H9 (cell line): ENCODE measurements around the gene VRK2. TPM values are rescaled to one million over a fixed set of nuclear protein-coding genes. Genes with fewer than 3 reads are reported as not detected.

ENCODE experiments used
- DNase-seq: peaks from one replicate; pipeline ENCODE4 v3.0.0-alpha.2; 2017
- H2AFZ ChIP-seq: one replicate; pipeline ENCODE4 v1.6.1; 2013; ENCODE audit warnings: mild to moderate bottlenecking, low read length, control low read depth, moderate library complexity
- H2AK5ac ChIP-seq: 2 replicates; pipeline ENCODE4 v1.6.1; 2013; ENCODE audit warnings: low read length, control low read depth, mixed read lengths; ENCODE audit not compliant: insufficient read length
- H2BK120ac ChIP-seq: one replicate; pipeline ENCODE4 v1.6.1; 2013; ENCODE audit warnings: low read depth, mild to moderate bottlenecking, low read length, control low read depth, inconsistent platforms; ENCODE audit not compliant: poor library complexity, severe bottlenecking
- H2BK12ac ChIP-seq: 2 replicates; pipeline ENCODE4 v1.6.1; 2013; ENCODE audit warnings: low read length, control low read depth, mixed read lengths, low read depth; ENCODE audit not compliant: insufficient read length
- H2BK15ac ChIP-seq: 2 replicates; pipeline ENCODE4 v1.6.1; 2013; ENCODE audit warnings: low read depth, low read length, control low read depth
- H2BK20ac ChIP-seq: one replicate; pipeline ENCODE4 v1.6.1; 2013; ENCODE audit warnings: low read depth, mild to moderate bottlenecking, low read length, control low read depth, inconsistent platforms; ENCODE audit not compliant: poor library complexity, severe bottlenecking
- H2BK5ac ChIP-seq: 2 replicates; pipeline ENCODE4 v1.6.1; 2013; ENCODE audit warnings: low read length, control low read depth, mixed read lengths; ENCODE audit not compliant: insufficient read length
- H3K14ac ChIP-seq: 2 replicates; pipeline ENCODE4 v1.6.1; 2013; ENCODE audit warnings: low read length, control low read depth; ENCODE audit not compliant: insufficient read depth
- H3K18ac ChIP-seq: 2 replicates; pipeline ENCODE4 v1.6.1; 2013; ENCODE audit warnings: low read depth, mild to moderate bottlenecking, mixed read lengths, low read length, control low read depth; ENCODE audit not compliant: insufficient read length
- H3K23ac ChIP-seq: 2 replicates; pipeline ENCODE4 v1.6.1; 2013; ENCODE audit warnings: low read length, control low read depth, mixed read lengths, low read depth; ENCODE audit not compliant: insufficient read length
- H3K23me2 ChIP-seq: 2 replicates; pipeline ENCODE4 v1.6.1; 2013; ENCODE audit warnings: low read depth, mild to moderate bottlenecking, mixed read lengths, low read length, control low read depth; ENCODE audit not compliant: insufficient read length, poor library complexity, severe bottlenecking
- H3K27ac ChIP-seq: 2 replicates; pipeline ENCODE4 v1.5.1; 2013; ENCODE audit warnings: low read length, control low read depth, mixed read lengths, low read depth; ENCODE audit not compliant: insufficient read length
- H3K27me3 ChIP-seq: 2 replicates; pipeline ENCODE4 v1.6.1; 2013; ENCODE audit warnings: low read length, control low read depth, inconsistent platforms; ENCODE audit not compliant: insufficient read depth
- H3K4ac ChIP-seq: 2 replicates; pipeline ENCODE4 v1.6.1; 2013; ENCODE audit warnings: low read depth, mild to moderate bottlenecking, control low read depth, inconsistent platforms, low read length, moderate library complexity
- H3K4me1 ChIP-seq: 2 replicates; pipeline ENCODE4 v1.6.1; 2013; ENCODE audit warnings: low read length, control low read depth, inconsistent platforms; ENCODE audit not compliant: insufficient read depth
- H3K4me2 ChIP-seq: 2 replicates; pipeline ENCODE4 v1.6.1; 2013; ENCODE audit warnings: low read length, control low read depth, mixed read lengths; ENCODE audit not compliant: insufficient read length, insufficient read depth
- H3K56ac ChIP-seq: 2 replicates; pipeline ENCODE4 v1.6.1; 2013; ENCODE audit warnings: low read depth, mild to moderate bottlenecking, mixed read lengths, low read length, control low read depth; ENCODE audit not compliant: insufficient read length
- H3K79me1 ChIP-seq: 2 replicates; pipeline ENCODE4 v1.6.1; 2013; ENCODE audit warnings: low read depth, mild to moderate bottlenecking, moderate library complexity, low read length, control low read depth, inconsistent platforms; ENCODE audit not compliant: insufficient read depth, poor library complexity, severe bottlenecking
- H3K79me2 ChIP-seq: 2 replicates; pipeline ENCODE4 v1.6.1; 2013; ENCODE audit warnings: low read length, control low read depth, inconsistent platforms; ENCODE audit not compliant: insufficient read depth
- H3K9ac ChIP-seq: 2 replicates; pipeline ENCODE4 v1.6.1; 2013; ENCODE audit warnings: low read length, control low read depth, mixed read lengths; ENCODE audit not compliant: insufficient read length; ENCODE audit errors: extremely low read depth
- H3K9me3 ChIP-seq: one replicate; pipeline ENCODE4 v1.6.1; 2013; ENCODE audit warnings: low read depth, low read length, inconsistent platforms; ENCODE audit not compliant: control insufficient read depth
- H3T11ph ChIP-seq: one replicate; pipeline ENCODE4 v1.6.1; 2013; ENCODE audit warnings: mild to moderate bottlenecking, low read length, control low read depth, inconsistent platforms
- H4K20me1 ChIP-seq: one replicate; pipeline ENCODE4 v1.6.1; 2013; ENCODE audit not compliant: control insufficient read depth, insufficient read length, insufficient read depth
- H4K5ac ChIP-seq: 2 replicates; pipeline ENCODE4 v1.6.1; 2013; ENCODE audit warnings: low read depth, mild to moderate bottlenecking, mixed read lengths, low read length, control low read depth; ENCODE audit not compliant: insufficient read length
- H4K8ac ChIP-seq: replicated peaks from 2 replicates; pipeline ENCODE4 v1.6.1; 2013; ENCODE audit warnings: low read length, control low read depth, mixed read lengths, low read depth; ENCODE audit not compliant: insufficient read length
- H4K91ac ChIP-seq: 2 replicates; pipeline ENCODE4 v1.6.1; 2013; ENCODE audit warnings: low read depth, mild to moderate bottlenecking, moderate library complexity, mixed read lengths, low read length, control low read depth; ENCODE audit not compliant: insufficient read length
- H3K27ac Mint-ChIP-seq, 3 experiments: 2 replicates in 2 of 3; 3 replicates in 1 of 3; pipeline ENCODE4 v1.8.0; 2020 to 2021; ENCODE audit warnings: mixed read lengths in 3 of 3, mild to moderate bottlenecking in 1 of 3, moderate library complexity in 1 of 3
- H3K27me3 Mint-ChIP-seq: 2 replicates; pipeline ENCODE4 v1.8.0; 2021; ENCODE audit warnings: low read depth, mild to moderate bottlenecking, moderate library complexity, mixed read lengths
- H3K36me3 Mint-ChIP-seq, 3 experiments: 2 replicates in 2 of 3; 3 replicates in 1 of 3; pipeline ENCODE4 v1.8.0; 2020 to 2021; ENCODE audit warnings: low read depth in 3 of 3, mixed read lengths in 3 of 3; ENCODE audit not compliant: insufficient read depth in 1 of 3
- H3K4me1 Mint-ChIP-seq, 2 experiments: 2 replicates each; pipeline ENCODE4 v1.8.0; 2020; ENCODE audit warnings: mixed read lengths in 2 of 2
- H3K4me3 Mint-ChIP-seq, 2 experiments: 2 replicates in 1 of 2; 3 replicates in 1 of 2; pipeline ENCODE4 v1.8.0; 2020 to 2021; ENCODE audit warnings: mild to moderate bottlenecking in 2 of 2, mixed read lengths in 2 of 2, moderate library complexity in 1 of 2
- H3K9me3 Mint-ChIP-seq, 2 experiments: 2 replicates in 1 of 2; 3 replicates in 1 of 2; pipeline ENCODE4 v1.8.0; 2020; ENCODE audit warnings: mild to moderate bottlenecking in 2 of 2, mixed read lengths in 2 of 2, moderate library complexity in 1 of 2
- CTCF ChIP-seq: fragments of 200-600 bp; sonication (generic); conservative IDR thresholded peaks from 3 replicates; pipeline ENCODE4 v1.8.0; 2021; ENCODE audit warnings: antibody characterized with exemption, mild to moderate bottlenecking
- WGBS: extraction: QIAGEN DNeasy Blood & Tissue Kit; methylation state at CpG from one replicate; pipeline ENCODE4 v1.1.7; 2013; ENCODE audit warnings: missing lambda C conversion rate, low lambda C conversion rate, mixed read lengths; ENCODE audit not compliant: insufficient read length; ENCODE audit errors: extremely low coverage; 5-methylcytosine and 5-hydroxymethylcytosine counted together
- total RNA-seq: library from RNA; stranded (reverse); gene quantifications from 2 replicates; pipeline ENCODE4 v1.2.1, GENCODE V29; 2021

Gene VRK2
- total RNA-seq, 1 experiment from 2014 or later = 23.8 TPM

- Histone ChIP-seq H3K4me2 (peak overlapping the region; percentile 62), H3K9me3 (no peaks in the 10 kb centered on the region), H2BK15ac (no peak overlapping the region), H2BK12ac (no peak overlapping the region), H3K18ac (no peak overlapping the region), H4K20me1 (no peaks in the 10 kb centered on the region), H3K27ac (no peak overlapping the region), H3K79me2 (no peaks in the 10 kb centered on the region), H3K56ac (no peak overlapping the region), H2BK120ac (no peak overlapping the region), H3K23me2 (peaks cover 13% of the 10 kb centered on the region), H2BK5ac (no peak overlapping the region), H3K14ac (no peak overlapping the region), H4K91ac (no peak overlapping the region), H3T11ph (no peak overlapping the region), H3K9ac (peak overlapping the region; percentile 47), H2BK20ac (no peak overlapping the region), H2AFZ (no peak overlapping the region), H3K27me3 (no peaks in the 10 kb centered on the region), H4K8ac (no peak overlapping the region), H3K23ac (no peak overlapping the region), H4K5ac (no peak overlapping the region), H3K4ac (no peak overlapping the region), H3K79me1 (no peaks in the 10 kb centered on the region), H3K4me1 (peaks cover 2% of the 10 kb centered on the region; the same call in 1 of the 2 replicates), H2AK5ac (no peak overlapping the region)
- Mint-ChIP-seq H3K9me3 (no peaks in the 10 kb centered on the region), H3K4me3 (peak overlapping the region; percentile 13 to 78; a peak in 3 of 5 replicates), H3K27ac (no peak overlapping the region), H3K36me3 (peaks cover 3 to 16% (median 7%) of the 10 kb centered on the region in 3 experiments; a peak in 5 of 7 replicates), H3K27me3 (no peaks in the 10 kb centered on the region), H3K4me1 (peaks cover 26 to 33% of the 10 kb centered on the region in 2 experiments)
- no peak for DNase-seq
- no peak for TF ChIP-seq CTCF
- no CpG with 5 or more reads among the region's 3 CpGs for WGBS
Measured at GRCh38 chr2:58047961-58048360, 1.4 kb downstream of the VRK2 start.
